GM23338 (cell line): ENCODE results near the gene SLC15A5. TPM values are rescaled to one million over a fixed set of nuclear protein-coding genes. Genes with fewer than 3 reads are reported as not detected.

Source experiments
- ATAC-seq: fragments of 200-7000 bp; cut with Tn5 transposase; 3 replicates; pipeline ENCODE4 v1.9.1; 2020
- DNase-seq: peaks from one replicate; pipeline ENCODE4 v3.0.0-alpha.2; 2015; ENCODE audit warnings: low spot score
- H2AFZ ChIP-seq: fragments of 200-600 bp; sonication (generic); 2 replicates; pipeline ENCODE4 v1.8.0; 2016; ENCODE audit warnings: antibody characterized with exemption, mild to moderate bottlenecking, moderate library complexity
- H3F3A ChIP-seq: fragments of 200-600 bp; sonication (generic); replicated peaks from 2 replicates; pipeline ENCODE4 v1.8.0; 2017; ENCODE audit warnings: antibody characterized with exemption, mixed run types, low read depth
- H3K27ac ChIP-seq: fragments of 200-600 bp; sonication (generic); 2 replicates; pipeline ENCODE4 v1.6.1; 2016; ENCODE audit warnings: low read depth
- H3K27me3 ChIP-seq: fragments of 200-600 bp; sonication (generic); 2 replicates; pipeline ENCODE4 v1.8.0; 2016; ENCODE audit warnings: mild to moderate bottlenecking, mixed run types, moderate library complexity; ENCODE audit not compliant: insufficient read depth
- H3K36me3 ChIP-seq: fragments of 200-600 bp; sonication (generic); 2 replicates; pipeline ENCODE4 v1.8.0; 2016; ENCODE audit warnings: mild to moderate bottlenecking; ENCODE audit not compliant: insufficient read depth
- H3K4me1 ChIP-seq: fragments of 200-600 bp; sonication (generic); 2 replicates; pipeline ENCODE4 v1.8.0; 2016; ENCODE audit warnings: mild to moderate bottlenecking, moderate library complexity; ENCODE audit not compliant: insufficient read depth
- H3K4me2 ChIP-seq: fragments of 200-600 bp; sonication (generic); 2 replicates; pipeline ENCODE4 v1.7.1; 2017; ENCODE audit warnings: mixed run types
- H3K4me3 ChIP-seq: fragments of 200-600 bp; sonication (generic); 2 replicates; pipeline ENCODE4 v1.6.1; 2016; ENCODE audit warnings: mixed run types
- H3K79me2 ChIP-seq: fragments of 200-600 bp; sonication (generic); replicated peaks from 2 replicates; pipeline ENCODE4 v1.8.0; 2017; ENCODE audit warnings: mild to moderate bottlenecking; ENCODE audit not compliant: insufficient read depth
- H3K9me2 ChIP-seq: fragments of 200-600 bp; sonication (generic); 2 replicates; pipeline ENCODE4 v1.8.0; 2017; ENCODE audit not compliant: insufficient read depth
- H4K20me1 ChIP-seq: fragments of 200-600 bp; sonication (generic); replicated peaks from 2 replicates; pipeline ENCODE4 v1.8.0; 2017; ENCODE audit warnings: mild to moderate bottlenecking; ENCODE audit not compliant: insufficient read depth
- H3K27ac Mint-ChIP-seq: 2 replicates; pipeline ENCODE4 v1.8.0; 2020; ENCODE audit warnings: inconsistent platforms, mild to moderate bottlenecking, moderate library complexity, mixed read lengths
- H3K27me3 Mint-ChIP-seq: 3 replicates; pipeline ENCODE4 v1.8.0; 2022; ENCODE audit warnings: low read depth, mild to moderate bottlenecking, moderate library complexity, mixed read lengths, inconsistent platforms; ENCODE audit not compliant: insufficient read depth, poor library complexity
- H3K36me3 Mint-ChIP-seq: 3 replicates; pipeline ENCODE4 v1.8.0; 2021; ENCODE audit warnings: low read depth, mild to moderate bottlenecking, inconsistent platforms, moderate library complexity, mixed read lengths
- H3K4me1 Mint-ChIP-seq: 3 replicates; pipeline ENCODE4 v1.8.0; 2020; ENCODE audit warnings: mild to moderate bottlenecking, inconsistent platforms, mixed read lengths
- H3K4me3 Mint-ChIP-seq: 3 replicates; pipeline ENCODE4 v1.8.0; 2021; ENCODE audit warnings: moderate library complexity, mild to moderate bottlenecking, inconsistent platforms, mixed read lengths
- H3K9me3 Mint-ChIP-seq: 3 replicates; pipeline ENCODE4 v1.8.0; 2020; ENCODE audit warnings: moderate library complexity, mild to moderate bottlenecking, inconsistent platforms, mixed read lengths
- CREB1 ChIP-seq: fragments of 250-450 bp; sonication (Bioruptor Pico); IDR thresholded peaks from 2 replicates; pipeline ENCODE4 v1.5.0; 2020; ENCODE audit warnings: low read depth, mild to moderate bottlenecking, moderate library complexity
- EZH2 ChIP-seq: fragments of 200-600 bp; sonication (generic); IDR thresholded peaks from one replicate; pipeline ENCODE4 v1.8.0; 2017; ENCODE audit warnings: antibody characterized with exemption, mild to moderate bottlenecking, low read depth; ENCODE audit not compliant: unreplicated experiment
- EZH2phosphoT487 ChIP-seq: fragments of 200-600 bp; sonication (generic); IDR thresholded peaks from one replicate; pipeline ENCODE4 v1.8.1; 2018; ENCODE audit warnings: antibody characterized with exemption; ENCODE audit not compliant: unreplicated experiment
- JUNB ChIP-seq: IDR thresholded peaks from one replicate; pipeline ENCODE4 v1.6.1; 2016; ENCODE audit warnings: antibody characterized with exemption; ENCODE audit not compliant: unreplicated experiment
- NANOG ChIP-seq: IDR thresholded peaks from 2 replicates; pipeline ENCODE4 v1.6.1; 2016; ENCODE audit warnings: antibody characterized with exemption, borderline replicate concordance
- POLR2AphosphoS5 ChIP-seq: IDR thresholded peaks from 2 replicates; pipeline ENCODE4 v1.6.1; 2016; ENCODE audit warnings: antibody characterized with exemption, low read depth
- STAT1 ChIP-seq: IDR thresholded peaks from one replicate; pipeline ENCODE4 v1.6.1; 2016; ENCODE audit warnings: antibody characterized with exemption; ENCODE audit not compliant: unreplicated experiment
- ZNF114 ChIP-seq: fragments of 250-450 bp; sonication (Bioruptor Pico); IDR thresholded peaks from 2 replicates; pipeline ENCODE4 v1.5.0; 2020; ENCODE audit warnings: mild to moderate bottlenecking, moderate library complexity
- ZNF331 ChIP-seq: fragments of 250-450 bp; sonication (Bioruptor Pico); IDR thresholded peaks from 2 replicates; pipeline ENCODE4 v1.5.0; 2020; ENCODE audit warnings: low read depth, mild to moderate bottlenecking, moderate library complexity
- polyA plus RNA-seq: library from polyadenylated mRNA; unstranded; fragments of >200 nt; fragmentation: Nextera tagmentation; extraction: Ambion mirVana; gene quantifications from 2 replicates; pipeline ENCODE4 v1.2.1, GENCODE V29; 2016
- total RNA-seq: library from RNA; depleted of rRNA; stranded (reverse); fragments of >200 nt; shearing (Covaris generic); gene quantifications from 2 replicates; pipeline ENCODE4 v1.2.3, GENCODE V29; 2014
- TF ChIP-seq, protein P1 (sequence below): IDR thresholded peaks from one replicate; pipeline ENCODE4 v1.6.1; 2018; ENCODE audit warnings: antibody characterized with exemption; ENCODE audit not compliant: unreplicated experiment
- TF ChIP-seq, protein P2 (sequence below): IDR thresholded peaks from 2 replicates; pipeline ENCODE4 v1.6.1; 2016; ENCODE audit warnings: antibody characterized with exemption
- TF ChIP-seq, protein P3 (sequence below), 2 experiments: fragments of 200-600 bp in 1 of 2; sonication (generic) in 1 of 2; conservative IDR thresholded peaks; 2 replicates each; pipeline versions ENCODE4 v1.5.1 to v1.6.1; 2016 to 2017; ENCODE audit warnings: antibody characterized with exemption in 2 of 2, low read depth in 2 of 2, mild to moderate bottlenecking in 2 of 2, moderate library complexity in 1 of 2
- TF ChIP-seq, protein P4 (sequence below): fragments of 250-450 bp; sonication (Bioruptor Pico); IDR thresholded peaks from 2 replicates; pipeline ENCODE4 v1.5.0; 2020; ENCODE audit warnings: mild to moderate bottlenecking, moderate library complexity

SLC15A5 gene
- total and polyA plus RNA-seq, 2 experiments from 2014 or later, result not detected

DNA sequence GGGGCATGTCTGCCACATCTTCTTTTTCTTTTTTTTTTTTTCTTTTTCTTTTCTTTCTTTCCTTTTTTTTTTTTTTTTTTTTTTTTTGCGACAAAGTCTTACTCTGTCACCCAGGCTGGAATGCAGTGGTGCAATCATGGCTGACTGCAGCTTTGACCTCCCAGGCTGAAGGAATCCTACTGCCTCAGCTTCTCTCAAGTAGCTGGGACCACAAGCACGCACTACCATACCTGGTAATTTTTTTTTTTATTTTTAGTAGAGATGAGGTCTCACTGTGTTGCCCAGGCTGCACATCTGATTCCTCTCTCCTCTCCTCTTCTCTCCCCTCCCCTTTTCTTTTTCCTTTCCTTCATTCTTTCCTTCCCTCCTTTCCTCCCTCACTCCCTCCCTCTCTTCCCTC is 18.5 kb downstream of the SLC15A5 start:
- Mint-ChIP-seq H3K9me3 (peaks cover 14% of the 10 kb centered on the region; the same call in 2 of the 3 replicates), H3K27ac (no peak overlapping the region), H3K27me3 (no peaks in the 10 kb centered on the region), H3K4me1 (no peaks in the 10 kb centered on the region), H3K4me3 (no peak overlapping the region), H3K36me3 (peaks cover 9% of the 10 kb centered on the region; the same call in 2 of the 3 replicates)
- no peak overlapping the region for H2AFZ ChIP-seq
- no peak overlapping the region for H3K4me2 ChIP-seq
- H3K27ac ChIP-seq, result no peak overlapping the region
- no peaks in the 10 kb centered on the region for H3F3A ChIP-seq
- H3K79me2 ChIP-seq, result no peaks in the 10 kb centered on the region
- ATAC-seq, result no peak
- no peak for DNase-seq
- TF ChIP-seq, protein P1, sequence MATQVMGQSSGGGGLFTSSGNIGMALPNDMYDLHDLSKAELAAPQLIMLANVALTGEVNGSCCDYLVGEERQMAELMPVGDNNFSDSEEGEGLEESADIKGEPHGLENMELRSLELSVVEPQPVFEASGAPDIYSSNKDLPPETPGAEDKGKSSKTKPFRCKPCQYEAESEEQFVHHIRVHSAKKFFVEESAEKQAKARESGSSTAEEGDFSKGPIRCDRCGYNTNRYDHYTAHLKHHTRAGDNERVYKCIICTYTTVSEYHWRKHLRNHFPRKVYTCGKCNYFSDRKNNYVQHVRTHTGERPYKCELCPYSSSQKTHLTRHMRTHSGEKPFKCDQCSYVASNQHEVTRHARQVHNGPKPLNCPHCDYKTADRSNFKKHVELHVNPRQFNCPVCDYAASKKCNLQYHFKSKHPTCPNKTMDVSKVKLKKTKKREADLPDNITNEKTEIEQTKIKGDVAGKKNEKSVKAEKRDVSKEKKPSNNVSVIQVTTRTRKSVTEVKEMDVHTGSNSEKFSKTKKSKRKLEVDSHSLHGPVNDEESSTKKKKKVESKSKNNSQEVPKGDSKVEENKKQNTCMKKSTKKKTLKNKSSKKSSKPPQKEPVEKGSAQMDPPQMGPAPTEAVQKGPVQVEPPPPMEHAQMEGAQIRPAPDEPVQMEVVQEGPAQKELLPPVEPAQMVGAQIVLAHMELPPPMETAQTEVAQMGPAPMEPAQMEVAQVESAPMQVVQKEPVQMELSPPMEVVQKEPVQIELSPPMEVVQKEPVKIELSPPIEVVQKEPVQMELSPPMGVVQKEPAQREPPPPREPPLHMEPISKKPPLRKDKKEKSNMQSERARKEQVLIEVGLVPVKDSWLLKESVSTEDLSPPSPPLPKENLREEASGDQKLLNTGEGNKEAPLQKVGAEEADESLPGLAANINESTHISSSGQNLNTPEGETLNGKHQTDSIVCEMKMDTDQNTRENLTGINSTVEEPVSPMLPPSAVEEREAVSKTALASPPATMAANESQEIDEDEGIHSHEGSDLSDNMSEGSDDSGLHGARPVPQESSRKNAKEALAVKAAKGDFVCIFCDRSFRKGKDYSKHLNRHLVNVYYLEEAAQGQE, result no peak
- no peak for TF ChIP-seq ZNF114 (CRISPR knock-in tag)
- TF ChIP-seq, protein P2, sequence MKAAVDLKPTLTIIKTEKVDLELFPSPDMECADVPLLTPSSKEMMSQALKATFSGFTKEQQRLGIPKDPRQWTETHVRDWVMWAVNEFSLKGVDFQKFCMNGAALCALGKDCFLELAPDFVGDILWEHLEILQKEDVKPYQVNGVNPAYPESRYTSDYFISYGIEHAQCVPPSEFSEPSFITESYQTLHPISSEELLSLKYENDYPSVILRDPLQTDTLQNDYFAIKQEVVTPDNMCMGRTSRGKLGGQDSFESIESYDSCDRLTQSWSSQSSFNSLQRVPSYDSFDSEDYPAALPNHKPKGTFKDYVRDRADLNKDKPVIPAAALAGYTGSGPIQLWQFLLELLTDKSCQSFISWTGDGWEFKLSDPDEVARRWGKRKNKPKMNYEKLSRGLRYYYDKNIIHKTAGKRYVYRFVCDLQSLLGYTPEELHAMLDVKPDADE, result no peak
- no peak for TF ChIP-seq POLR2AphosphoS5
- no peak for TF ChIP-seq EZH2
- TF ChIP-seq ZNF331, result no peak
- no peak for TF ChIP-seq JUNB
- TF ChIP-seq, protein P3, sequence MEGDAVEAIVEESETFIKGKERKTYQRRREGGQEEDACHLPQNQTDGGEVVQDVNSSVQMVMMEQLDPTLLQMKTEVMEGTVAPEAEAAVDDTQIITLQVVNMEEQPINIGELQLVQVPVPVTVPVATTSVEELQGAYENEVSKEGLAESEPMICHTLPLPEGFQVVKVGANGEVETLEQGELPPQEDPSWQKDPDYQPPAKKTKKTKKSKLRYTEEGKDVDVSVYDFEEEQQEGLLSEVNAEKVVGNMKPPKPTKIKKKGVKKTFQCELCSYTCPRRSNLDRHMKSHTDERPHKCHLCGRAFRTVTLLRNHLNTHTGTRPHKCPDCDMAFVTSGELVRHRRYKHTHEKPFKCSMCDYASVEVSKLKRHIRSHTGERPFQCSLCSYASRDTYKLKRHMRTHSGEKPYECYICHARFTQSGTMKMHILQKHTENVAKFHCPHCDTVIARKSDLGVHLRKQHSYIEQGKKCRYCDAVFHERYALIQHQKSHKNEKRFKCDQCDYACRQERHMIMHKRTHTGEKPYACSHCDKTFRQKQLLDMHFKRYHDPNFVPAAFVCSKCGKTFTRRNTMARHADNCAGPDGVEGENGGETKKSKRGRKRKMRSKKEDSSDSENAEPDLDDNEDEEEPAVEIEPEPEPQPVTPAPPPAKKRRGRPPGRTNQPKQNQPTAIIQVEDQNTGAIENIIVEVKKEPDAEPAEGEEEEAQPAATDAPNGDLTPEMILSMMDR (conservative IDR thresholded peaks at IDR 0.05; ENCODE audit: low read depth in 2 of 2), result no peak
- no peak for TF ChIP-seq EZH2phosphoT487
- TF ChIP-seq STAT1, result no peak
- TF ChIP-seq, protein P4, sequence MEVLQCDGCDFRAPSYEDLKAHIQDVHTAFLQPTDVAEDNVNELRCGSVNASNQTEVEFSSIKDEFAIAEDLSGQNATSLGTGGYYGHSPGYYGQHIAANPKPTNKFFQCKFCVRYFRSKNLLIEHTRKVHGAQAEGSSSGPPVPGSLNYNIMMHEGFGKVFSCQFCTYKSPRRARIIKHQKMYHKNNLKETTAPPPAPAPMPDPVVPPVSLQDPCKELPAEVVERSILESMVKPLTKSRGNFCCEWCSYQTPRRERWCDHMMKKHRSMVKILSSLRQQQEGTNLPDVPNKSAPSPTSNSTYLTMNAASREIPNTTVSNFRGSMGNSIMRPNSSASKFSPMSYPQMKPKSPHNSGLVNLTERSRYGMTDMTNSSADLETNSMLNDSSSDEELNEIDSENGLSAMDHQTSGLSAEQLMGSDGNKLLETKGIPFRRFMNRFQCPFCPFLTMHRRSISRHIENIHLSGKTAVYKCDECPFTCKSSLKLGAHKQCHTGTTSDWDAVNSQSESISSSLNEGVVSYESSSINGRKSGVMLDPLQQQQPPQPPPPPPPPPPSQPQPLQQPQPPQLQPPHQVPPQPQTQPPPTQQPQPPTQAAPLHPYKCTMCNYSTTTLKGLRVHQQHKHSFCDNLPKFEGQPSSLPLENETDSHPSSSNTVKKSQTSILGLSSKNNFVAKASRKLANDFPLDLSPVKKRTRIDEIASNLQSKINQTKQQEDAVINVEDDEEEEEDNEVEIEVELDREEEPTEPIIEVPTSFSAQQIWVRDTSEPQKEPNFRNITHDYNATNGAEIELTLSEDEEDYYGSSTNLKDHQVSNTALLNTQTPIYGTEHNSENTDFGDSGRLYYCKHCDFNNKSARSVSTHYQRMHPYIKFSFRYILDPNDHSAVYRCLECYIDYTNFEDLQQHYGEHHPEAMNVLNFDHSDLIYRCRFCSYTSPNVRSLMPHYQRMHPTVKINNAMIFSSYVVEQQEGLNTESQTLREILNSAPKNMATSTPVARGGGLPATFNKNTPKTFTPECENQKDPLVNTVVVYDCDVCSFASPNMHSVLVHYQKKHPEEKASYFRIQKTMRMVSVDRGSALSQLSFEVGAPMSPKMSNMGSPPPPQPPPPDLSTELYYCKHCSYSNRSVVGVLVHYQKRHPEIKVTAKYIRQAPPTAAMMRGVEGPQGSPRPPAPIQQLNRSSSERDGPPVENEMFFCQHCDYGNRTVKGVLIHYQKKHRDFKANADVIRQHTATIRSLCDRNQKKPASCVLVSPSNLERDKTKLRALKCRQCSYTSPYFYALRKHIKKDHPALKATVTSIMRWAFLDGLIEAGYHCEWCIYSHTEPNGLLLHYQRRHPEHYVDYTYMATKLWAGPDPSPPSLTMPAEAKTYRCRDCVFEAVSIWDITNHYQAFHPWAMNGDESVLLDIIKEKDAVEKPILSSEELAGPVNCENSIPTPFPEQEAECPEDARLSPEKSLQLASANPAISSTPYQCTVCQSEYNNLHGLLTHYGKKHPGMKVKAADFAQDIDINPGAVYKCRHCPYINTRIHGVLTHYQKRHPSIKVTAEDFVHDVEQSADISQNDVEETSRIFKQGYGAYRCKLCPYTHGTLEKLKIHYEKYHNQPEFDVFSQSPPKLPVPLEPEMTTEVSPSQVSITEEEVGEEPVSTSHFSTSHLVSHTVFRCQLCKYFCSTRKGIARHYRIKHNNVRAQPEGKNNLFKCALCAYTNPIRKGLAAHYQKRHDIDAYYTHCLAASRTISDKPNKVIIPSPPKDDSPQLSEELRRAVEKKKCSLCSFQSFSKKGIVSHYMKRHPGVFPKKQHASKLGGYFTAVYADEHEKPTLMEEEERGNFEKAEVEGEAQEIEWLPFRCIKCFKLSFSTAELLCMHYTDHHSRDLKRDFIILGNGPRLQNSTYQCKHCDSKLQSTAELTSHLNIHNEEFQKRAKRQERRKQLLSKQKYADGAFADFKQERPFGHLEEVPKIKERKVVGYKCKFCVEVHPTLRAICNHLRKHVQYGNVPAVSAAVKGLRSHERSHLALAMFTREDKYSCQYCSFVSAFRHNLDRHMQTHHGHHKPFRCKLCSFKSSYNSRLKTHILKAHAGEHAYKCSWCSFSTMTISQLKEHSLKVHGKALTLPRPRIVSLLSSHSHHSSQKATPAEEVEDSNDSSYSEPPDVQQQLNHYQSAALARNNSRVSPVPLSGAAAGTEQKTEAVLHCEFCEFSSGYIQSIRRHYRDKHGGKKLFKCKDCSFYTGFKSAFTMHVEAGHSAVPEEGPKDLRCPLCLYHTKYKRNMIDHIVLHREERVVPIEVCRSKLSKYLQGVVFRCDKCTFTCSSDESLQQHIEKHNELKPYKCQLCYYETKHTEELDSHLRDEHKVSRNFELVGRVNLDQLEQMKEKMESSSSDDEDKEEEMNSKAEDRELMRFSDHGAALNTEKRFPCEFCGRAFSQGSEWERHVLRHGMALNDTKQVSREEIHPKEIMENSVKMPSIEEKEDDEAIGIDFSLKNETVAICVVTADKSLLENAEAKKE (CRISPR knock-in tag), result no peak
- no peak for TF ChIP-seq NANOG
- TF ChIP-seq CREB1, result no peak
- peaks cover 3% of the 10 kb centered on the region; the same call in 1 of the 2 replicates for H3K9me2 ChIP-seq
- no peak overlapping the region for H3K4me3 ChIP-seq
- no peaks in the 10 kb centered on the region for H3K4me1 ChIP-seq
- H3K27me3 ChIP-seq, result no peaks in the 10 kb centered on the region
- H4K20me1 ChIP-seq, result no peaks in the 10 kb centered on the region
- H3K36me3 ChIP-seq, result no peaks in the 10 kb centered on the region
